Endothelial cell of umbilical vein (primary cell): Measurements from ENCODE around the gene KPNB1. TPM values are rescaled to one million over a fixed set of nuclear protein-coding genes. Genes with fewer than 3 reads are reported as not detected.

Source experiments
- BruUV-seq: library from RNA; stranded (reverse); fragments of 400-500 nt; replicated peaks from 2 replicates; lab custom pipeline; 2021; lab: Mats Ljungman, UMichigan
- CTCF ChIA-PET: fragments of 300-600, 350-600 bp; sonication (Branson Sonifier 250); formaldehyde crosslinking; loops from one replicate; lab custom pipeline; 2021; ENCODE audit warnings: antibody characterized with exemption, inconsistent platforms; lab: Charles Lee
- POLR2A ChIA-PET: fragments of 300-600, 350-600 bp; sonication (Branson Sonifier 250); formaldehyde crosslinking; loops from one replicate; lab custom pipeline; 2021; ENCODE audit warnings: antibody characterized with exemption, inconsistent platforms; lab: Charles Lee
- DNase-seq: peaks from one replicate; pipeline ENCODE4 v3.0.0-alpha.2; 2011; ENCODE audit warnings: low read depth, low spot score
- FAIRE-seq: peaks from 2 replicates; lab custom pipeline; 2011; peaks lifted over from hg19 to GRCh38; lab: Jason Lieb, UNC
- H2AFZ ChIP-seq: 2 replicates; pipeline ENCODE4 v1.6.0; 2012; ENCODE audit warnings: low read depth, low read length, control low read depth, inconsistent platforms
- H3K27ac ChIP-seq: 2 replicates; pipeline ENCODE4 v1.5.1; 2011; ENCODE audit warnings: low read depth, mild to moderate bottlenecking, control low read depth, low read length, moderate library complexity; ENCODE audit not compliant: insufficient read depth
- H3K27me3 ChIP-seq, 2 experiments: 2 replicates each; pipeline versions ENCODE4 v1.6.0 to v1.6.1; 2011; ENCODE audit warnings: low read length in 2 of 2, mixed read lengths in 1 of 2; ENCODE audit not compliant: control insufficient read depth in 2 of 2, insufficient read depth in 2 of 2
- H3K36me3 ChIP-seq, 2 experiments: 2 replicates in 1 of 2; 3 replicates in 1 of 2; pipeline ENCODE4 v1.5.1; 2011; ENCODE audit warnings: low read length in 2 of 2, mild to moderate bottlenecking in 1 of 2, moderate library complexity in 1 of 2; ENCODE audit not compliant: control insufficient read depth in 2 of 2, insufficient read depth in 2 of 2; ENCODE audit errors: extremely low read depth in 1 of 2
- H3K4me1 ChIP-seq: 3 replicates; pipeline ENCODE4 v1.5.1; 2011; ENCODE audit warnings: mild to moderate bottlenecking, low read length; ENCODE audit not compliant: control insufficient read depth, insufficient read depth; ENCODE audit errors: extremely low read depth
- H3K4me2 ChIP-seq: 2 replicates; pipeline ENCODE4 v1.6.1; 2011; ENCODE audit warnings: low read length, control low read depth, mixed read lengths; ENCODE audit not compliant: insufficient read depth
- H3K4me3 ChIP-seq, 3 experiments: fragments of 200-600 bp in 1 of 3; sonication (generic), shearing (Covaris generic) in 1 of 3; replicated peaks in 1 of 3; 2 replicates each; pipeline ENCODE4 v1.5.1; 2011 to 2016; ENCODE audit warnings: control low read depth in 3 of 3, low read length in 3 of 3, mild to moderate bottlenecking in 2 of 3, inconsistent platforms in 1 of 3, low read depth in 1 of 3, moderate library complexity in 1 of 3; ENCODE audit not compliant: insufficient read depth in 1 of 3
- H3K79me2 ChIP-seq: 2 replicates; pipeline ENCODE4 v1.6.0; 2012; ENCODE audit warnings: low read length, inconsistent platforms; ENCODE audit not compliant: control insufficient read depth, insufficient read depth
- H3K9ac ChIP-seq: replicated peaks from 2 replicates; pipeline ENCODE3; 2011; ENCODE audit warnings: low read length, control low read depth; ENCODE audit not compliant: insufficient read depth; ENCODE audit errors: extremely low read depth
- H3K9me1 ChIP-seq: replicated peaks from 3 replicates; pipeline ENCODE4 v1.6.0; 2011; ENCODE audit warnings: mild to moderate bottlenecking, low read length; ENCODE audit not compliant: control insufficient read depth, insufficient read depth; ENCODE audit errors: extremely low read depth
- H3K9me3 ChIP-seq: replicated peaks from 2 replicates; pipeline ENCODE4 v1.5.1; 2012; ENCODE audit warnings: low read length, inconsistent platforms; ENCODE audit not compliant: control insufficient read depth, insufficient read depth
- H4K20me1 ChIP-seq: replicated peaks from 2 replicates; pipeline ENCODE3; 2011; ENCODE audit warnings: mild to moderate bottlenecking, low read length; ENCODE audit not compliant: control insufficient read depth, insufficient read depth; ENCODE audit errors: extremely low read depth
- EZH2 ChIP-seq: IDR thresholded peaks from 2 replicates; pipeline ENCODE4 v1.6.1; 2012; ENCODE audit warnings: borderline replicate concordance, low read depth, mild to moderate bottlenecking, moderate library complexity, low read length, inconsistent platforms; ENCODE audit not compliant: severe bottlenecking
- FOS ChIP-seq: IDR thresholded peaks from 2 replicates; pipeline ENCODE4 v1.6.1; 2011; ENCODE audit warnings: mild to moderate bottlenecking, low read length, moderate library complexity, borderline replicate concordance; ENCODE audit not compliant: insufficient read depth
- GATA2 ChIP-seq: IDR thresholded peaks from 2 replicates; pipeline ENCODE4 v1.7.0; 2011; ENCODE audit warnings: low read depth, mild to moderate bottlenecking, moderate library complexity, mixed read lengths, low read length; ENCODE audit not compliant: insufficient read length, insufficient read depth
- JUN ChIP-seq: IDR thresholded peaks from 2 replicates; pipeline ENCODE4 v1.6.1; 2011; ENCODE audit warnings: borderline replicate concordance, low read depth; ENCODE audit not compliant: insufficient read length, insufficient read depth
- MYC ChIP-seq: IDR thresholded peaks from one replicate; pipeline ENCODE4 v1.6.1; 2011; ENCODE audit warnings: mild to moderate bottlenecking, low read depth, low read length
- POLR2A ChIP-seq: IDR thresholded peaks from 2 replicates; pipeline ENCODE4 v1.6.1; 2012; ENCODE audit warnings: low read depth, mild to moderate bottlenecking, control low read depth, low read length
- POLR2AphosphoS5 ChIP-seq: IDR thresholded peaks from 2 replicates; pipeline ENCODE4 v1.6.1; 2012; ENCODE audit warnings: low read depth, mild to moderate bottlenecking, control low read depth, low read length, moderate library complexity; ENCODE audit not compliant: insufficient read depth
- dilution Hi-C: fragments of 300-500 bp; cut with MboI; formaldehyde crosslinking; loops from one replicate; pipeline ENCODE4 v1.15.0; 2019; ENCODE audit warnings: low sequenced_read_pairs; ENCODE audit not compliant: extremely low pct_ligation_motif_present
- intact Hi-C: fragments of 100-400 bp; cut with micrococcal nuclease; formaldehyde crosslinking; loops from one replicate; pipeline ENCODE4 v1.10.0; 2022
- polyA plus RNA-seq, 4 experiments: library from polyadenylated mRNA; depleted of rRNA in 3 of 4; stranded (reverse) in 3 of 4; unstranded in 1 of 4; fragments of >200 nt; gene quantifications; 2 replicates each; pipeline versions ENCODE4 v1.2.1 to v1.2.3, GENCODE V29; 2011 to 2012; ENCODE audit warnings: missing spikeins in 1 of 4
- total RNA-seq: library from RNA; stranded (reverse); gene quantifications from 2 replicates; pipeline ENCODE4 v1.2.3, GENCODE V29; 2021
- TF ChIP-seq, protein P1 (sequence below): IDR thresholded peaks from 2 replicates; pipeline ENCODE4 v1.6.1; 2011; ENCODE audit not compliant: insufficient read depth, insufficient read length
- TF ChIP-seq, protein P2 (sequence below), 2 donors: IDR thresholded peaks; 1 replicate in 1 of 2; 2 replicates in 1 of 2; pipeline ENCODE4 v1.5.1; 2011; ENCODE audit warnings: low read length in 2 of 2, mild to moderate bottlenecking in 2 of 2, moderate library complexity in 2 of 2, control low read depth in 1 of 2, inconsistent platforms in 1 of 2, low read depth in 1 of 2; ENCODE audit not compliant: insufficient read depth in 1 of 2; ENCODE audit errors: extremely low read depth in 1 of 2

KPNB1 gene
- total and polyA plus RNA-seq, 2 donors (not counting 3 experiments of a cell fraction or from before 2014, with no cell fraction given): 119 to 495 TPM

GRCh38 chr17:47690121-47690520 lies 40.4 kb downstream of the KPNB1 start:
- Histone ChIP-seq H2AFZ (no peak overlapping the region), H3K4me3 (no peak overlapping the region), H3K9me3 (no peaks in the 10 kb centered on the region), H3K4me2 (no peak overlapping the region), H3K36me3 (no peaks in the 10 kb centered on the region), H3K27me3 (no peaks in the 10 kb centered on the region), H3K27ac (no peak overlapping the region), H3K9ac (no peak overlapping the region), H4K20me1 (no peaks in the 10 kb centered on the region), H3K9me1 (no peaks in the 10 kb centered on the region), H3K79me2 (no peaks in the 10 kb centered on the region), H3K4me1 (peaks cover 41% of the 10 kb centered on the region)
- ChIA-PET CTCF (no interaction called here), POLR2A (interaction anchor here (0.5 kb wide), 1 partner anchor 230 kb away, joined by 4 read pairs; no protein-coding TSS in a partner anchor)
- DNase-seq (no peak), FAIRE-seq (no peak)
- intact Hi-C loops: no loop called here
- TF ChIP-seq MYC: no peak
- TF ChIP-seq, protein P1, sequence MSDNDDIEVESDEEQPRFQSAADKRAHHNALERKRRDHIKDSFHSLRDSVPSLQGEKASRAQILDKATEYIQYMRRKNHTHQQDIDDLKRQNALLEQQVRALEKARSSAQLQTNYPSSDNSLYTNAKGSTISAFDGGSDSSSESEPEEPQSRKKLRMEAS: no peak
- TF ChIP-seq GATA2: no peak
- TF ChIP-seq POLR2AphosphoS5: no peak
- TF ChIP-seq FOS: no peak
- dilution Hi-C loops: no loop called here
- no TSS peak for BruUV-seq

- peaks cover 0 to 1% of the 10 kb centered on the region in 2 experiments for H3K36me3 ChIP-seq
- POLR2A ChIA-PET: no interaction called here
- no peaks in the 10 kb centered on the region for H3K9me3 ChIP-seq
- H3K9ac ChIP-seq: no peak overlapping the region
- intact Hi-C loops: no loop called here
- H3K9me1 ChIP-seq: no peaks in the 10 kb centered on the region
- CTCF ChIA-PET: interaction anchor here (1.3 kb wide), 2 partner anchors 12 to 27 kb away, joined by 3 read pairs; no protein-coding TSS in a partner anchor
- H3K27me3 ChIP-seq: no peaks in the 10 kb centered on the region
- FAIRE-seq (peak; percentile 65), DNase-seq (no peak)
- H3K4me1 ChIP-seq: peaks cover 32% of the 10 kb centered on the region
- dilution Hi-C loops: no loop called here
- no peaks in the 10 kb centered on the region for H4K20me1 ChIP-seq
- no peaks in the 10 kb centered on the region for H3K79me2 ChIP-seq
- H3K4me2 ChIP-seq: no peak overlapping the region
- H3K4me3 ChIP-seq: no peak overlapping the region
- H3K27ac ChIP-seq: no peak overlapping the region
- H2AFZ ChIP-seq: no peak overlapping the region
- BruUV-seq: no TSS peak
- TF ChIP-seq, protein P2, sequence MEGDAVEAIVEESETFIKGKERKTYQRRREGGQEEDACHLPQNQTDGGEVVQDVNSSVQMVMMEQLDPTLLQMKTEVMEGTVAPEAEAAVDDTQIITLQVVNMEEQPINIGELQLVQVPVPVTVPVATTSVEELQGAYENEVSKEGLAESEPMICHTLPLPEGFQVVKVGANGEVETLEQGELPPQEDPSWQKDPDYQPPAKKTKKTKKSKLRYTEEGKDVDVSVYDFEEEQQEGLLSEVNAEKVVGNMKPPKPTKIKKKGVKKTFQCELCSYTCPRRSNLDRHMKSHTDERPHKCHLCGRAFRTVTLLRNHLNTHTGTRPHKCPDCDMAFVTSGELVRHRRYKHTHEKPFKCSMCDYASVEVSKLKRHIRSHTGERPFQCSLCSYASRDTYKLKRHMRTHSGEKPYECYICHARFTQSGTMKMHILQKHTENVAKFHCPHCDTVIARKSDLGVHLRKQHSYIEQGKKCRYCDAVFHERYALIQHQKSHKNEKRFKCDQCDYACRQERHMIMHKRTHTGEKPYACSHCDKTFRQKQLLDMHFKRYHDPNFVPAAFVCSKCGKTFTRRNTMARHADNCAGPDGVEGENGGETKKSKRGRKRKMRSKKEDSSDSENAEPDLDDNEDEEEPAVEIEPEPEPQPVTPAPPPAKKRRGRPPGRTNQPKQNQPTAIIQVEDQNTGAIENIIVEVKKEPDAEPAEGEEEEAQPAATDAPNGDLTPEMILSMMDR (IDR thresholded peaks at IDR 0.05; ENCODE audit: extremely low read depth in 1 of 2, insufficient read depth in 1 of 2, low read depth in 1 of 2, low read length in 2 of 2): no peak
- no peak for TF ChIP-seq EZH2
- TF ChIP-seq GATA2: no peak
- TF ChIP-seq FOS: no peak
- TF ChIP-seq, protein P1: no peak
- no peak for TF ChIP-seq POLR2AphosphoS5
- no peak for TF ChIP-seq POLR2A
- TF ChIP-seq JUN: no peak
- TF ChIP-seq MYC: no peak
Measured at GRCh38 chr17:47692137-47692894, 42.6 kb downstream of the KPNB1 start.
